Measurements from ENCODE around the gene LHPP.

DNA sequence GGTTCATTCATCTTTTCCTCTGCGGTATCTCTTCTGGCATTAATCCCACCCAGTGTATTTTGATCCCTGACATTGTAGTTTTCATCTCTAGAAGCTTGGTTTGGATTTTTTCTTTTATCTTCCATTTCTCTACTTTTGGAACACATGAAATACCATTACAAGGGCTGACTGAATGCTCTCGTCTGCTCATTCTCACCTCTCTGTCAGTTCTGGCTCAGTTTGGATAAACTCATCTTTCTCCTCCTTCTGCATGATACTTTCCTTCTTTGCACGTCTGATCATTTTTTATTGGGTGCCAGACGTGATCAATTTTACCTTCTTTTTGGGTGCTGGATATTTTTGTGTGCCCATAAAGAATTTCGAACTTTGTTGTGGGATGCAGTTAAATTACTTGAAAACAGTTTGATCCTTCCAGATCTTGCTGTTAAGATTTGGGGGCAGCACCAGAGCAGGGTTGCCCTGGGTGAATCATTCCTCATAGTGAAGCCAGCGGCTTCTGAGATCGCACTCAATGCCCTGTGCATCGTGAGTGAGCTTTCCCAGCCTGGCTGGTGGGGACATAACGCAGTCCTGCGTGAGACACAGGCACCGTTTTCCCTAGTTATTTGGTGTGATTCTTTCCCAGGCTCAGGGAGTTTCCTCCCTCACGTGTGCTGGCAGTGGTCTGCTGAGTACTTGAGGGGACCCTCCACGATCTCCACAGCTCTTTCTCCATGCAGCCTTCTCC lies 53.8 kb downstream of the LHPP start:
- TF ChIP-seq, protein P1, sequence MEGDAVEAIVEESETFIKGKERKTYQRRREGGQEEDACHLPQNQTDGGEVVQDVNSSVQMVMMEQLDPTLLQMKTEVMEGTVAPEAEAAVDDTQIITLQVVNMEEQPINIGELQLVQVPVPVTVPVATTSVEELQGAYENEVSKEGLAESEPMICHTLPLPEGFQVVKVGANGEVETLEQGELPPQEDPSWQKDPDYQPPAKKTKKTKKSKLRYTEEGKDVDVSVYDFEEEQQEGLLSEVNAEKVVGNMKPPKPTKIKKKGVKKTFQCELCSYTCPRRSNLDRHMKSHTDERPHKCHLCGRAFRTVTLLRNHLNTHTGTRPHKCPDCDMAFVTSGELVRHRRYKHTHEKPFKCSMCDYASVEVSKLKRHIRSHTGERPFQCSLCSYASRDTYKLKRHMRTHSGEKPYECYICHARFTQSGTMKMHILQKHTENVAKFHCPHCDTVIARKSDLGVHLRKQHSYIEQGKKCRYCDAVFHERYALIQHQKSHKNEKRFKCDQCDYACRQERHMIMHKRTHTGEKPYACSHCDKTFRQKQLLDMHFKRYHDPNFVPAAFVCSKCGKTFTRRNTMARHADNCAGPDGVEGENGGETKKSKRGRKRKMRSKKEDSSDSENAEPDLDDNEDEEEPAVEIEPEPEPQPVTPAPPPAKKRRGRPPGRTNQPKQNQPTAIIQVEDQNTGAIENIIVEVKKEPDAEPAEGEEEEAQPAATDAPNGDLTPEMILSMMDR (IDR thresholded peaks at IDR 0.05) = no peak
- no peak for TF ChIP-seq POLR2A (IDR thresholded peaks at IDR 0.05)

Data from Peyer's patch (tissue), 4 donors.